MM.1S (cell line): ENCODE results near the gene TMEM184A.
"Not testable (repeated sequence)": the region's sequence is repeated elsewhere in the genome, so short reads cannot be mapped to it uniquely, and the experiment has no call there.

Source experiments
- DNase-seq: peaks from one replicate; pipeline ENCODE4 v3.0.0-alpha.2; 2015
- H2AFZ ChIP-seq: fragments of 300-600 bp; sonication (generic); 2 replicates; pipeline ENCODE4 v1.6.0; 2016; ENCODE audit warnings: antibody characterized with exemption, low read length
- H3F3A ChIP-seq: fragments of 300-600 bp; sonication (generic); 2 replicates; pipeline ENCODE4 v1.6.1; 2016; ENCODE audit warnings: mild to moderate bottlenecking, antibody characterized with exemption, low read length, moderate library complexity, mixed read lengths; ENCODE audit not compliant: insufficient read depth
- H3K27ac ChIP-seq: fragments of 300-600 bp; sonication (generic); 2 replicates; pipeline ENCODE4 v1.5.1; 2016; ENCODE audit warnings: mild to moderate bottlenecking, low read length
- H3K27me3 ChIP-seq: fragments of 300-600 bp; sonication (generic); replicated peaks from 2 replicates; pipeline ENCODE4 v1.6.0; 2016; ENCODE audit warnings: low read length; ENCODE audit not compliant: insufficient read depth
- H3K36me3 ChIP-seq: fragments of 300-600 bp; sonication (generic); replicated peaks from 2 replicates; pipeline ENCODE4 v1.6.1; 2016; ENCODE audit warnings: mild to moderate bottlenecking, low read length, mixed read lengths; ENCODE audit not compliant: insufficient read depth
- H3K4me1 ChIP-seq: fragments of 300-600 bp; sonication (generic); 2 replicates; pipeline ENCODE4 v1.6.1; 2016; ENCODE audit warnings: low read length, mixed read lengths
- H3K4me2 ChIP-seq: fragments of 300-600 bp; sonication (generic); 2 replicates; pipeline ENCODE4 v1.6.0; 2016; ENCODE audit warnings: low read depth, low read length
- H3K4me3 ChIP-seq: fragments of 300-600 bp; sonication (generic); 2 replicates; pipeline ENCODE4 v1.5.1; 2016; ENCODE audit warnings: low read length, mixed read lengths
- H3K79me2 ChIP-seq: fragments of 300-600 bp; sonication (generic); 2 replicates; pipeline ENCODE4 v1.6.1; 2016; ENCODE audit warnings: mixed run types, low read length, mixed read lengths
- H3K9ac ChIP-seq: fragments of 300-600 bp; sonication (generic); 2 replicates; pipeline ENCODE4 v1.6.1; 2016; ENCODE audit warnings: low read length, mixed read lengths
- H3K9me2 ChIP-seq: fragments of 300-600 bp; sonication (generic); replicated peaks from 2 replicates; pipeline ENCODE4 v1.6.1; 2016; ENCODE audit warnings: mild to moderate bottlenecking, low read length, mixed read lengths; ENCODE audit not compliant: insufficient read depth
- H3K9me3 ChIP-seq: fragments of 300-600 bp; sonication (generic); replicated peaks from 2 replicates; pipeline ENCODE4 v1.6.1; 2016; ENCODE audit warnings: mild to moderate bottlenecking, low read length, mixed read lengths; ENCODE audit not compliant: insufficient read depth
- H4K20me1 ChIP-seq: fragments of 300-600 bp; sonication (generic); 2 replicates; pipeline ENCODE4 v1.6.1; 2016; ENCODE audit warnings: mild to moderate bottlenecking, low read length, moderate library complexity, mixed read lengths; ENCODE audit not compliant: insufficient read depth
- EZH2 ChIP-seq: fragments of 300-600 bp; sonication (generic); optimal IDR thresholded peaks from 2 replicates; pipeline ENCODE3; 2017; ENCODE audit warnings: low read depth, mild to moderate bottlenecking, antibody characterized with exemption, low read length, mixed read lengths
- EZH2phosphoT487 ChIP-seq: fragments of 300-600 bp; sonication (generic); IDR thresholded peaks from 2 replicates; pipeline ENCODE4 v1.6.1; 2018; ENCODE audit warnings: antibody characterized with exemption, low read length
- TF ChIP-seq, protein P1 (sequence below): fragments of 300-600 bp; sonication (generic); IDR thresholded peaks from 2 replicates; pipeline ENCODE4 v1.5.1; 2016; ENCODE audit warnings: antibody characterized with exemption, low read length, mixed read lengths

Gene TMEM184A

DNA sequence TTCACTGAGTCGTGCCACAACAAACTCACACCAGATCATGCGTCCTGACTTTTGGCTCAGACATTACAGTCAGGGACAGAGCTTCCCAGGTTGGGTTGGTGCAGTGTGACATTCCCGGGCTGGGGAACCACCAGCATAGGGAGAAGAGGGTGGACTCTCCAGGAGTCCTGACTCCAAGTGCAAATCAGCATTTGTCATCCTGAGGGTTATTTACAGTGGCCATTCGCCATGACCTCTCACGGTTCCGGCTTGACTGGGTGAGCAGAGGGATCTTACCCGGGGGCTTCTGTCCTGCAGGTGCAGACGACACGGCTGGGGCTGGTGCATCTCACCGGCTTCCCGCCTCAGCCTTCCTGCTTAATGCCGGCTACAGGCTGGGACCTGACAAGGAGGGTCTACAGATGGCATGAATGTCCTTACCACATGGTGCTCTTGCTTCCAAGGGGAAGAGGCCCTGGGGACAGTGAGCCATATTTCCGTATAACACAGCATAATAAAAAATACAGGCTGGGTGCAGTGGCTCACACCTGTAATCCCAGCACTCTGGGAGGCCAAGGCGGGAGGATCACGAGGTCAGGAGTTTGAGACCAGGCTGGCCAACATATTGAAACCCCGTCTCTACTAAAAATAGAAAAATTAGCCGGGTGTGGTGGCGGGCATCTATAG, 39.3 kb downstream of the TMEM184A start:
- Histone ChIP-seq H3K9me3 (no peaks in the 10 kb centered on the region), H3K9ac (no peak overlapping the region), H3K27me3 (peaks cover 52% of the 10 kb centered on the region), H3K4me2 (no peak overlapping the region), H3K36me3 (no peaks in the 10 kb centered on the region), H3K9me2 (no peaks in the 10 kb centered on the region), H4K20me1 (no peaks in the 10 kb centered on the region), H3K27ac (no peak overlapping the region), H3K4me1 (peaks cover 7% of the 10 kb centered on the region), H3K4me3 (no peak overlapping the region), H3K79me2 (no peaks in the 10 kb centered on the region), H3F3A (no peaks in the 10 kb centered on the region), H2AFZ (no peak overlapping the region)
- no peak for DNase-seq
- TF ChIP-seq EZH2phosphoT487 (no peak), EZH2 (no peak)
- TF ChIP-seq, protein P1, sequence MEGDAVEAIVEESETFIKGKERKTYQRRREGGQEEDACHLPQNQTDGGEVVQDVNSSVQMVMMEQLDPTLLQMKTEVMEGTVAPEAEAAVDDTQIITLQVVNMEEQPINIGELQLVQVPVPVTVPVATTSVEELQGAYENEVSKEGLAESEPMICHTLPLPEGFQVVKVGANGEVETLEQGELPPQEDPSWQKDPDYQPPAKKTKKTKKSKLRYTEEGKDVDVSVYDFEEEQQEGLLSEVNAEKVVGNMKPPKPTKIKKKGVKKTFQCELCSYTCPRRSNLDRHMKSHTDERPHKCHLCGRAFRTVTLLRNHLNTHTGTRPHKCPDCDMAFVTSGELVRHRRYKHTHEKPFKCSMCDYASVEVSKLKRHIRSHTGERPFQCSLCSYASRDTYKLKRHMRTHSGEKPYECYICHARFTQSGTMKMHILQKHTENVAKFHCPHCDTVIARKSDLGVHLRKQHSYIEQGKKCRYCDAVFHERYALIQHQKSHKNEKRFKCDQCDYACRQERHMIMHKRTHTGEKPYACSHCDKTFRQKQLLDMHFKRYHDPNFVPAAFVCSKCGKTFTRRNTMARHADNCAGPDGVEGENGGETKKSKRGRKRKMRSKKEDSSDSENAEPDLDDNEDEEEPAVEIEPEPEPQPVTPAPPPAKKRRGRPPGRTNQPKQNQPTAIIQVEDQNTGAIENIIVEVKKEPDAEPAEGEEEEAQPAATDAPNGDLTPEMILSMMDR: no peak

DNA sequence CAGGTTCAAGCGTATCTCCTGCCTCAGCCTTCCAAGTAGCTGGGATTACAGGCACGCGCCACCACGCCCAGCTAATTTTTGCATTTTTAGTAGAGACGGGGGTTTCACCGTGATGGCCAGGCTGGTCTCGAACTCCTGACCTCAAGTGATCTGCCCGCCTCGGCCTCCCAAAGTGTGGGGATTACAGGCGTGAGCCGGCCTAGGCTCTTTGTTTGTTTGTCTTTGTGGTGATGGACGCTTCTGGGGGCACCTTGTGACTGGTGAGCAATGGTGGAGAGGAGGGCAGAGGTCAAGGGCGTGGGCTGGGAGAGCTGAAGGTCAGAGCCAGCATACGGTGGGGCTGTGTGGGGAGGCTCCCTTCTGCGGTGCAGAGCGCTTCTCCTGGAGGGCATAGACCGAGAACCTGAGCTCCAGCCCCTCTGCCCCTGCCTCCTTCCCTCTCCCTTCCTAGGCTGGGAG, 40.5 kb downstream of the TMEM184A start:
- H3K27ac ChIP-seq, DNase-seq, H3K9me3 ChIP-seq, H3F3A ChIP-seq, H3K9ac ChIP-seq, H2AFZ ChIP-seq, H3K9me2 ChIP-seq, H3K36me3 ChIP-seq, H3K4me1 ChIP-seq, H3K4me3 ChIP-seq, H3K4me2 ChIP-seq, H4K20me1 ChIP-seq, H3K79me2 ChIP-seq: not testable (repeated sequence)
- H3K27me3 ChIP-seq: peaks cover 56% of the 10 kb centered on the region

DNA sequence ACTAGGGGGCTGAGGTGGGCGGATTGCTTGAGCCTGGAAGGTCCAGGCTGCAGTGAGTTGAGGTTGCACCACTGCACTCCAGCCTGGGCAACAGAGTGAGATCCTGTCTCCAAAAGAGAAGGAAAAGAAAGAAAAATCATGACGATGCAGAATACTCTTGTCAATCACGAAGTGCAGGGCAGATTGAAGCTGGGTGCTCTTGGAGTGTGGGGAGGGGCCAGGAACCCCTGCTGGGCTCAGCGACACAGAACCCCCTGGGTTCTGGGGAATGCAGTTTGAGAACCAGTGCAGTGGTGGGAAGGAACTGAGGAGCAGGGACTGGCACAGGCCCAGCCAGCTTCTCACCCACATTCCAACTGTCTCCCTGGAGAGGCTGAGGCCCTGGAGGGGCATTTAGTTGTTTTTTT, 41.0 kb downstream of the TMEM184A start:
- Histone ChIP-seq H3K4me3 (no peak overlapping the region), H3K9me2 (no peaks in the 10 kb centered on the region), H4K20me1 (no peaks in the 10 kb centered on the region), H3F3A (no peaks in the 10 kb centered on the region), H3K4me1 (peaks cover 7% of the 10 kb centered on the region), H3K79me2 (no peaks in the 10 kb centered on the region), H3K27me3 (peaks cover 52% of the 10 kb centered on the region), H2AFZ (no peak overlapping the region), H3K36me3 (no peaks in the 10 kb centered on the region), H3K4me2 (no peak overlapping the region), H3K9me3 (no peaks in the 10 kb centered on the region), H3K27ac (no peak overlapping the region), H3K9ac (no peak overlapping the region)
- TF ChIP-seq EZH2 (no peak), EZH2phosphoT487 (no peak)
- TF ChIP-seq, protein P1: no peak
- DNase-seq: no peak

DNA sequence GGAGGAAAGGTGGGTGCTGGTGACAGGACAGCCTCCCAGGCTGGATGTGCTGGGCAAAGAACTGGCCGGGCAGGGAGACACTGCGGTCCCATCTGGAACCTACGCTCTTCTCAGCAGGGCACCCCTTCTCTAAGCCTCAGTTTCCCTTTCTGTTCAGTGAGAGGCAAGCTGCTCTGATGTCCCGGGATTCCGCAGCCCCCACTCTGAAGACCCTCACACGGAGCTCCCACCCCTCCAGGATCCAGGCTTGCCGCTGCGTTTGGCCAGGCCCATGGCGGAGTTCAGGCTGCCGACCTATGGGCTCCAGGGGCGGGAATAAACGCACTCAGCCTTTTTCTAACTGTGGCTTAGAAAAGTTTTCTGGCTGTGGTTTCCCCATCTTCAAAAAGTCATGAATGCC, 41.6 kb downstream of the TMEM184A start:
- no peaks in the 10 kb centered on the region for H3K9me2 ChIP-seq
- peaks cover 7% of the 10 kb centered on the region for H3K4me1 ChIP-seq
- no peaks in the 10 kb centered on the region for H3K36me3 ChIP-seq
- H3K9me3 ChIP-seq: no peaks in the 10 kb centered on the region
- H3K9ac ChIP-seq: no peak overlapping the region
- H3K27me3 ChIP-seq: peaks cover 46% of the 10 kb centered on the region
- no peak overlapping the region for H3K4me3 ChIP-seq
- no peak for TF ChIP-seq EZH2
- no peak for TF ChIP-seq EZH2phosphoT487
- TF ChIP-seq, protein P1: no peak
- no peak for DNase-seq
- H3K4me2 ChIP-seq: no peak overlapping the region
- no peaks in the 10 kb centered on the region for H3F3A ChIP-seq
- no peak overlapping the region for H2AFZ ChIP-seq
- H3K79me2 ChIP-seq: no peaks in the 10 kb centered on the region
- no peak overlapping the region for H3K27ac ChIP-seq
- no peaks in the 10 kb centered on the region for H4K20me1 ChIP-seq
